MM.1S (cell line): ENCODE measurements around the gene MELTF.

Experiments used
- DNase-seq: peaks from one replicate; pipeline ENCODE4 v3.0.0-alpha.2; 2015
- H2AFZ ChIP-seq: fragments of 300-600 bp; sonication (generic); 2 replicates; pipeline ENCODE4 v1.6.0; 2016; ENCODE audit warnings: antibody characterized with exemption, low read length
- H3F3A ChIP-seq: fragments of 300-600 bp; sonication (generic); 2 replicates; pipeline ENCODE4 v1.6.1; 2016; ENCODE audit warnings: mild to moderate bottlenecking, antibody characterized with exemption, low read length, moderate library complexity, mixed read lengths; ENCODE audit not compliant: insufficient read depth
- H3K27ac ChIP-seq: fragments of 300-600 bp; sonication (generic); 2 replicates; pipeline ENCODE4 v1.5.1; 2016; ENCODE audit warnings: mild to moderate bottlenecking, low read length
- H3K27me3 ChIP-seq: fragments of 300-600 bp; sonication (generic); replicated peaks from 2 replicates; pipeline ENCODE4 v1.6.0; 2016; ENCODE audit warnings: low read length; ENCODE audit not compliant: insufficient read depth
- H3K36me3 ChIP-seq: fragments of 300-600 bp; sonication (generic); replicated peaks from 2 replicates; pipeline ENCODE4 v1.6.1; 2016; ENCODE audit warnings: mild to moderate bottlenecking, low read length, mixed read lengths; ENCODE audit not compliant: insufficient read depth
- H3K4me1 ChIP-seq: fragments of 300-600 bp; sonication (generic); 2 replicates; pipeline ENCODE4 v1.6.1; 2016; ENCODE audit warnings: low read length, mixed read lengths
- H3K4me2 ChIP-seq: fragments of 300-600 bp; sonication (generic); 2 replicates; pipeline ENCODE4 v1.6.0; 2016; ENCODE audit warnings: low read depth, low read length
- H3K4me3 ChIP-seq: fragments of 300-600 bp; sonication (generic); 2 replicates; pipeline ENCODE4 v1.5.1; 2016; ENCODE audit warnings: low read length, mixed read lengths
- H3K79me2 ChIP-seq: fragments of 300-600 bp; sonication (generic); 2 replicates; pipeline ENCODE4 v1.6.1; 2016; ENCODE audit warnings: mixed run types, low read length, mixed read lengths
- H3K9ac ChIP-seq: fragments of 300-600 bp; sonication (generic); 2 replicates; pipeline ENCODE4 v1.6.1; 2016; ENCODE audit warnings: low read length, mixed read lengths
- H3K9me2 ChIP-seq: fragments of 300-600 bp; sonication (generic); replicated peaks from 2 replicates; pipeline ENCODE4 v1.6.1; 2016; ENCODE audit warnings: mild to moderate bottlenecking, low read length, mixed read lengths; ENCODE audit not compliant: insufficient read depth
- H3K9me3 ChIP-seq: fragments of 300-600 bp; sonication (generic); replicated peaks from 2 replicates; pipeline ENCODE4 v1.6.1; 2016; ENCODE audit warnings: mild to moderate bottlenecking, low read length, mixed read lengths; ENCODE audit not compliant: insufficient read depth
- H4K20me1 ChIP-seq: fragments of 300-600 bp; sonication (generic); 2 replicates; pipeline ENCODE4 v1.6.1; 2016; ENCODE audit warnings: mild to moderate bottlenecking, low read length, moderate library complexity, mixed read lengths; ENCODE audit not compliant: insufficient read depth
- EZH2 ChIP-seq: fragments of 300-600 bp; sonication (generic); optimal IDR thresholded peaks from 2 replicates; pipeline ENCODE3; 2017; ENCODE audit warnings: low read depth, mild to moderate bottlenecking, antibody characterized with exemption, low read length, mixed read lengths
- EZH2phosphoT487 ChIP-seq: fragments of 300-600 bp; sonication (generic); IDR thresholded peaks from 2 replicates; pipeline ENCODE4 v1.6.1; 2018; ENCODE audit warnings: antibody characterized with exemption, low read length
- TF ChIP-seq, protein P1 (sequence below): fragments of 300-600 bp; sonication (generic); IDR thresholded peaks from 2 replicates; pipeline ENCODE4 v1.5.1; 2016; ENCODE audit warnings: antibody characterized with exemption, low read length, mixed read lengths

The MELTF gene

DNA sequence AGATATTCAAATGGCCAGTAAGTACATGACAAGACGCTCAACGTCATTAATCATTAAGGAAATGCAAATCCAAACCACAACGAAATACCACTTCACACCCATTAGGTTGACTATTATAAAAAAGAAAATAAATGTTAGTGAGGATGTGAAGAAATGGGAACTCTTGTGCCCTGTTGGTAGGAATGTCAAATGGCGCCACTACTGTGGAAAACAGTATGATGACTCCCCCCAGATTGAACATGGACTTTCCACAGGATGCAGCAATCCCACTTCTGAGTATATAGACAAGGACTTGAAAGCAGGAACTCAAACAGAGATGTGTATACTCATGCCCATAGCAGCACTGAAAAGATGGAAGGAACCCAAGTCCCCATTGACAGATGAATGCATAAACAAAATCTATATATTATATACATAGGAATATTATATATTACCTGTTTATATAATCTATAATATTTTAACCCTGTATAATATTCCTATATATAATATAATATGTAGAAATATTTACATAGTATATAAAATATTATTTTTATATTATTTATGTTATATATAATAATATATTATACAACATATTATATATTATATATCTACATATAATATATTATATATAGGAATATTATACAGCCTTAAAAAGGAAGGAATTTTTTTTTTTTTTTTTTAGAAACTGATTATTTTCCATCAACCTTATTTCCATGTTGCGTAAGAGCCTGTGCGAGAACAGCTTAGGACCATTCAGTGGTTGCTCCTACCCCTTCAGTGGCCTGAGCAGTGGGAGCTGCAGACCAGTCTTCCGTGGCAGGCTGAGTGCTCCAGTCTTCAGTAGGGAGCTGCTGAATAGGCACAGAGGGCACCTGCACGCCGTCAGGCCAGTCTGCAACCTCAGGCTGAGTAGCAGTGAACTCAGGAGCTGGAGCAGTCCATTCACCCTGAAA, 43.4 kb downstream of the MELTF start:
- no peaks in the 10 kb centered on the region for H3K9me2 ChIP-seq
- no peaks in the 10 kb centered on the region for H3K27me3 ChIP-seq
- no peaks in the 10 kb centered on the region for H3K36me3 ChIP-seq
- H3K4me2 ChIP-seq, result no peak overlapping the region
- no peaks in the 10 kb centered on the region for H4K20me1 ChIP-seq
- H3K9ac ChIP-seq, result no peak overlapping the region
- no peak for DNase-seq
- H3K4me1 ChIP-seq, result no peaks in the 10 kb centered on the region
- no peak overlapping the region for H3K27ac ChIP-seq
- H3K9me3 ChIP-seq, result no peaks in the 10 kb centered on the region; the same call in 1 of the 2 replicates
- TF ChIP-seq, protein P1, sequence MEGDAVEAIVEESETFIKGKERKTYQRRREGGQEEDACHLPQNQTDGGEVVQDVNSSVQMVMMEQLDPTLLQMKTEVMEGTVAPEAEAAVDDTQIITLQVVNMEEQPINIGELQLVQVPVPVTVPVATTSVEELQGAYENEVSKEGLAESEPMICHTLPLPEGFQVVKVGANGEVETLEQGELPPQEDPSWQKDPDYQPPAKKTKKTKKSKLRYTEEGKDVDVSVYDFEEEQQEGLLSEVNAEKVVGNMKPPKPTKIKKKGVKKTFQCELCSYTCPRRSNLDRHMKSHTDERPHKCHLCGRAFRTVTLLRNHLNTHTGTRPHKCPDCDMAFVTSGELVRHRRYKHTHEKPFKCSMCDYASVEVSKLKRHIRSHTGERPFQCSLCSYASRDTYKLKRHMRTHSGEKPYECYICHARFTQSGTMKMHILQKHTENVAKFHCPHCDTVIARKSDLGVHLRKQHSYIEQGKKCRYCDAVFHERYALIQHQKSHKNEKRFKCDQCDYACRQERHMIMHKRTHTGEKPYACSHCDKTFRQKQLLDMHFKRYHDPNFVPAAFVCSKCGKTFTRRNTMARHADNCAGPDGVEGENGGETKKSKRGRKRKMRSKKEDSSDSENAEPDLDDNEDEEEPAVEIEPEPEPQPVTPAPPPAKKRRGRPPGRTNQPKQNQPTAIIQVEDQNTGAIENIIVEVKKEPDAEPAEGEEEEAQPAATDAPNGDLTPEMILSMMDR, result no peak
- TF ChIP-seq EZH2 (no peak), EZH2phosphoT487 (no peak)
- no peaks in the 10 kb centered on the region for H3F3A ChIP-seq
- H3K79me2 ChIP-seq, result no peaks in the 10 kb centered on the region
- H2AFZ ChIP-seq, result no peak overlapping the region
- no peak overlapping the region for H3K4me3 ChIP-seq

DNA sequence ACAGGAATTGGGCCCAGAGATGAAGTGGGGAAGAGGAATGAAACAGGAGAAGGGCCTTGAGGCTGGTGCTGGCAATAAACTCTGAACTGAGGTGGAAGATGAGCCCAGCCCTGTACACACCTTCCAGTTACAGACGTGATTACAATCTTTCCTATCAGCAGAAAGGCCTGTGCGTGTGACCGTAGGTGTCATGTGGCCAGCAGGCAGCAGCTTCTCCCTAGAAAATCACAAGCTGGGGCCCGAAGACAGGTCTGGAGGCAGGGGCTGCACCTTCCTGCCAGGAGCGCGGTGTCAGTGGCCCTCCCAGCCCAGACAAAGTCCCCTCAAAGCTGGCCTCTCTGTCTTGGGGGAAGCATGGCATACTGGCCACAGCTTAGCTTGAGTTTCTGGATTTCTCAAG, 44.3 kb downstream of the MELTF start:
- TF ChIP-seq EZH2phosphoT487 (no peak), EZH2 (no peak)
- TF ChIP-seq, protein P1, result no peak
- no peak for DNase-seq
- no peak overlapping the region for H3K4me3 ChIP-seq
- no peaks in the 10 kb centered on the region for H3K36me3 ChIP-seq
- H3K9me3 ChIP-seq, result no peaks in the 10 kb centered on the region; the same call in 1 of the 2 replicates
- H2AFZ ChIP-seq, result no peak overlapping the region
- H3K4me1 ChIP-seq, result no peaks in the 10 kb centered on the region
- no peaks in the 10 kb centered on the region for H3K79me2 ChIP-seq
- no peak overlapping the region for H3K4me2 ChIP-seq
- no peaks in the 10 kb centered on the region for H3F3A ChIP-seq
- H3K9ac ChIP-seq, result no peak overlapping the region
- no peaks in the 10 kb centered on the region for H3K9me2 ChIP-seq
- no peak overlapping the region for H3K27ac ChIP-seq
- H3K27me3 ChIP-seq, result no peaks in the 10 kb centered on the region
- no peaks in the 10 kb centered on the region for H4K20me1 ChIP-seq

DNA sequence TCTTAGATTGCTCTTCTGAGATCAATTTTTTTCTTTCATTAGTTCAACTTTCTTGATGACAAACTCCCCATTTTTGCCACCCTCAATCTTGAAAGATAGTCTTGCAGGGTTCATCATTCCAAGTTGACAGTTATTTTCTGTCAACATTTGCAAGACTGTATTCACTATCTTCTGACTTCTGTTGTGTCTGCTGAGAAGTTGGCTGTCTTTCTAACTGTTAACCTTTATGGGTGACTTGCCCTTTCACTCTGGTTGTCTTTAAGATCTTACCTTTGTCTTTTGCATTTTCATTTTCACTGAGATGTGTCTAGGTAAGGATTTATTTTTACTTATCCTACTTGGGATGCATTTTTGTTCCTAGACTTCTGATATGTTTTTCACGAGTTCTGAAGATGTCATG, 46.4 kb downstream of the MELTF start:
- no peaks in the 10 kb centered on the region for H3K36me3 ChIP-seq
- no peaks in the 10 kb centered on the region for H3K9me2 ChIP-seq
- no peaks in the 10 kb centered on the region for H4K20me1 ChIP-seq
- H3F3A ChIP-seq, result no peaks in the 10 kb centered on the region
- DNase-seq, result no peak
- no peak for TF ChIP-seq EZH2phosphoT487
- TF ChIP-seq, protein P1, result no peak
- no peak for TF ChIP-seq EZH2
- no peaks in the 10 kb centered on the region for H3K79me2 ChIP-seq
- H3K4me2 ChIP-seq, result no peak overlapping the region
- H3K9me3 ChIP-seq, result no peaks in the 10 kb centered on the region; the same call in 1 of the 2 replicates
- H3K4me3 ChIP-seq, result no peak overlapping the region
- no peak overlapping the region for H3K9ac ChIP-seq
- no peak overlapping the region for H3K27ac ChIP-seq
- H2AFZ ChIP-seq, result no peak overlapping the region
- H3K27me3 ChIP-seq, result no peaks in the 10 kb centered on the region
- no peaks in the 10 kb centered on the region for H3K4me1 ChIP-seq
